Trophoblast cell (in vitro differentiated cells and primary cell): Measurements from ENCODE around the gene WNT3A.

Experiments used
- DNase-seq, 2 donors: peaks; one replicate each; pipeline ENCODE4 v3.0.0-alpha.2; 2016
- H2AFZ ChIP-seq: 2 replicates; pipeline ENCODE4 v1.6.1; 2013; ENCODE audit warnings: low read length, moderate library complexity, mild to moderate bottlenecking; ENCODE audit not compliant: insufficient read depth, poor library complexity
- H2AK5ac ChIP-seq: 2 replicates; pipeline ENCODE4 v1.6.1; 2013; ENCODE audit warnings: mild to moderate bottlenecking, low read length
- H2BK120ac ChIP-seq: 2 replicates; pipeline ENCODE4 v1.6.1; 2013; ENCODE audit warnings: low read length, mild to moderate bottlenecking, moderate library complexity; ENCODE audit not compliant: insufficient read depth, poor library complexity
- H2BK12ac ChIP-seq: 2 replicates; pipeline ENCODE4 v1.6.1; 2013; ENCODE audit warnings: mild to moderate bottlenecking, low read length, moderate library complexity
- H2BK5ac ChIP-seq: 2 replicates; pipeline ENCODE4 v1.6.1; 2013; ENCODE audit warnings: low read length, low read depth, moderate library complexity, mild to moderate bottlenecking; ENCODE audit not compliant: poor library complexity
- H3K14ac ChIP-seq: 2 replicates; pipeline ENCODE4 v1.6.1; 2013; ENCODE audit warnings: mild to moderate bottlenecking, low read length
- H3K18ac ChIP-seq: 2 replicates; pipeline ENCODE4 v1.6.1; 2013; ENCODE audit warnings: mild to moderate bottlenecking, low read length
- H3K23ac ChIP-seq: 2 replicates; pipeline ENCODE4 v1.6.1; 2013; ENCODE audit warnings: low read length
- H3K27ac ChIP-seq: 2 replicates; pipeline ENCODE4 v1.5.1; 2013; ENCODE audit warnings: low read depth, mild to moderate bottlenecking, inconsistent platforms, low read length, moderate library complexity
- H3K27me3 ChIP-seq: 2 replicates; pipeline ENCODE4 v1.6.1; 2013; ENCODE audit warnings: inconsistent platforms, mild to moderate bottlenecking, low read length, moderate library complexity; ENCODE audit not compliant: insufficient read depth
- H3K36me3 ChIP-seq, 2 experiments: 1 replicate in 1 of 2; 2 replicates in 1 of 2; pipeline ENCODE4 v1.6.1; 2013; ENCODE audit warnings: low read length in 2 of 2, mild to moderate bottlenecking in 2 of 2, moderate library complexity in 1 of 2; ENCODE audit not compliant: insufficient read depth in 2 of 2, control insufficient read depth in 1 of 2
- H3K4ac ChIP-seq: 2 replicates; pipeline ENCODE4 v1.6.1; 2013; ENCODE audit warnings: low read depth, mild to moderate bottlenecking, low read length, moderate library complexity
- H3K4me1 ChIP-seq, 2 experiments: 1 replicate in 1 of 2; 2 replicates in 1 of 2; pipeline ENCODE4 v1.6.1; 2013; ENCODE audit warnings: low read length in 2 of 2, mild to moderate bottlenecking in 2 of 2, moderate library complexity in 1 of 2; ENCODE audit not compliant: insufficient read depth in 2 of 2, control insufficient read depth in 1 of 2
- H3K4me2 ChIP-seq: 2 replicates; pipeline ENCODE4 v1.6.1; 2013; ENCODE audit warnings: inconsistent platforms, mild to moderate bottlenecking, low read length, moderate library complexity
- H3K4me3 ChIP-seq: 2 replicates; pipeline ENCODE4 v1.5.1; 2013; ENCODE audit warnings: mild to moderate bottlenecking, low read depth, low read length, inconsistent platforms
- H3K79me1 ChIP-seq: one replicate; pipeline ENCODE4 v1.6.1; 2013; ENCODE audit warnings: low read length
- H3K79me2 ChIP-seq: 2 replicates; pipeline ENCODE4 v1.6.1; 2013; ENCODE audit warnings: low read length, mild to moderate bottlenecking; ENCODE audit not compliant: control insufficient read depth, insufficient read depth, poor library complexity
- H3K9ac ChIP-seq: 2 replicates; pipeline ENCODE4 v1.6.1; 2013; ENCODE audit warnings: mild to moderate bottlenecking, low read length
- H3K9me3 ChIP-seq: 2 replicates; pipeline ENCODE4 v1.6.1; 2013; ENCODE audit warnings: low read depth, mild to moderate bottlenecking, control low read depth, inconsistent platforms, low read length; ENCODE audit not compliant: insufficient read depth
- H4K12ac ChIP-seq: 2 replicates; pipeline ENCODE4 v1.6.1; 2013; ENCODE audit warnings: low read depth, mild to moderate bottlenecking, low read length, moderate library complexity
- H4K8ac ChIP-seq: 2 replicates; pipeline ENCODE4 v1.6.1; 2013; ENCODE audit warnings: low read depth, mild to moderate bottlenecking, low read length, moderate library complexity
- H4K91ac ChIP-seq: one replicate; pipeline ENCODE4 v1.6.1; 2013; ENCODE audit warnings: low read depth, mild to moderate bottlenecking, low read length, moderate library complexity
- WGBS: extraction: QIAGEN DNeasy Blood & Tissue Kit; methylation state at CpG from one replicate; pipeline ENCODE4 v1.1.7; 2013; ENCODE audit warnings: missing lambda C conversion rate; ENCODE audit not compliant: insufficient read length, insufficient coverage; ENCODE audit errors: extremely low coverage; 5-methylcytosine and 5-hydroxymethylcytosine counted together

WNT3A gene

GRCh38 chr1:228062085-228062791, 55.4 kb downstream of the WNT3A start:
- H3K36me3 ChIP-seq: no peaks in the 10 kb centered on the region
- no peak overlapping the region for H4K12ac ChIP-seq
- DNase-seq: no peak
- no peaks in the 10 kb centered on the region for H3K79me1 ChIP-seq
- no CpG with 5 or more reads among the region's 9 CpGs for WGBS
- no peak overlapping the region for H3K27ac ChIP-seq
- H3K79me2 ChIP-seq: no peaks in the 10 kb centered on the region
- H4K8ac ChIP-seq: no peak overlapping the region
- no peak overlapping the region for H3K4ac ChIP-seq
- H2AK5ac ChIP-seq: no peak overlapping the region
- no peak overlapping the region for H4K91ac ChIP-seq
- no peak overlapping the region for H3K18ac ChIP-seq
- no peak overlapping the region for H3K9ac ChIP-seq
- H2BK12ac ChIP-seq: no peak overlapping the region
- no peak overlapping the region for H2BK5ac ChIP-seq
- H3K14ac ChIP-seq: no peak overlapping the region
- peaks cover 10% of the 10 kb centered on the region for H3K27me3 ChIP-seq
- no peak overlapping the region for H2AFZ ChIP-seq
- H3K9me3 ChIP-seq: peaks cover 26% of the 10 kb centered on the region
- no peaks in the 10 kb centered on the region for H3K4me1 ChIP-seq
- H3K23ac ChIP-seq: no peak overlapping the region
- no peak overlapping the region for H2BK120ac ChIP-seq
- H3K4me2 ChIP-seq: no peak overlapping the region
- no peak overlapping the region for H3K4me3 ChIP-seq

- Histone ChIP-seq H3K14ac (no peak overlapping the region), H2BK5ac (no peak overlapping the region), H3K27me3 (peaks cover 10% of the 10 kb centered on the region), H3K36me3 (no peaks in the 10 kb centered on the region), H2AK5ac (no peak overlapping the region), H3K9ac (no peak overlapping the region), H3K4me2 (no peak overlapping the region), H4K12ac (no peak overlapping the region), H3K4me3 (no peak overlapping the region), H3K27ac (no peak overlapping the region), H3K23ac (no peak overlapping the region), H4K91ac (no peak overlapping the region), H2BK12ac (no peak overlapping the region), H3K79me2 (no peaks in the 10 kb centered on the region), H3K9me3 (peaks cover 26% of the 10 kb centered on the region), H2BK120ac (no peak overlapping the region), H2AFZ (no peak overlapping the region), H3K18ac (no peak overlapping the region), H4K8ac (no peak overlapping the region), H3K4ac (no peak overlapping the region), H3K79me1 (no peaks in the 10 kb centered on the region), H3K4me1 (no peaks in the 10 kb centered on the region)
- no CpG with 5 or more reads among the region's 4 CpGs for WGBS
- DNase-seq: no peak
These were observed 56.0 kb downstream of the WNT3A start for GRCh38 chr1:228062812-228063211.

- Histone ChIP-seq H3K14ac (no peak overlapping the region), H3K27ac (no peak overlapping the region), H3K4ac (no peak overlapping the region), H3K4me1 (no peaks in the 10 kb centered on the region), H2BK12ac (no peak overlapping the region), H2AK5ac (no peak overlapping the region), H4K91ac (no peak overlapping the region), H3K23ac (no peak overlapping the region), H2AFZ (no peak overlapping the region), H3K27me3 (peaks cover 10% of the 10 kb centered on the region), H3K79me1 (no peaks in the 10 kb centered on the region), H4K8ac (no peak overlapping the region), H3K4me3 (peak overlapping the region; percentile 9), H3K9me3 (peaks cover 21% of the 10 kb centered on the region), H4K12ac (no peak overlapping the region), H2BK120ac (no peak overlapping the region), H3K4me2 (no peak overlapping the region), H3K79me2 (no peaks in the 10 kb centered on the region), H3K18ac (no peak overlapping the region), H3K9ac (no peak overlapping the region), H3K36me3 (no peaks in the 10 kb centered on the region), H2BK5ac (no peak overlapping the region)
- WGBS: no CpG with 5 or more reads among the region's 15 CpGs
- no peak for DNase-seq
These were observed 56.7 kb downstream of the WNT3A start for GRCh38 chr1:228063251-228064191.

GRCh38 chr1:228064296-228064695, 57.5 kb downstream of the WNT3A start:
- Histone ChIP-seq H3K4me2 (no peak overlapping the region), H3K4ac (no peak overlapping the region), H3K36me3 (no peaks in the 10 kb centered on the region), H3K27ac (no peak overlapping the region), H3K27me3 (peaks cover 10% of the 10 kb centered on the region), H2BK12ac (no peak overlapping the region), H3K79me1 (no peaks in the 10 kb centered on the region), H3K79me2 (no peaks in the 10 kb centered on the region), H3K9ac (no peak overlapping the region), H4K8ac (no peak overlapping the region), H4K91ac (no peak overlapping the region), H3K4me3 (no peak overlapping the region), H3K9me3 (peaks cover 13% of the 10 kb centered on the region), H2AK5ac (no peak overlapping the region), H3K14ac (no peak overlapping the region), H3K23ac (no peak overlapping the region), H2AFZ (no peak overlapping the region), H3K4me1 (no peaks in the 10 kb centered on the region), H2BK120ac (no peak overlapping the region), H4K12ac (no peak overlapping the region), H3K18ac (no peak overlapping the region), H2BK5ac (no peak overlapping the region)
- WGBS: no CpG with 5 or more reads among the region's 8 CpGs
- no peak for DNase-seq
